Keratinocyte (primary cell): Measurements from ENCODE around the gene APBB2. TPM values are rescaled to one million over a fixed set of nuclear protein-coding genes. Genes with fewer than 3 reads are reported as not detected.

ENCODE experiments used
- DNase-seq: peaks from one replicate; pipeline ENCODE4 v3.0.0-alpha.2; 2011; ENCODE audit warnings: low read depth, missing footprints, low spot score
- FAIRE-seq: peaks from 2 replicates; lab custom pipeline; 2011; peaks lifted over from hg19 to GRCh38; lab: Jason Lieb, UNC
- H2AFZ ChIP-seq: 2 replicates; pipeline ENCODE4 v1.6.0; 2012; ENCODE audit warnings: low read length, control low read depth, inconsistent platforms; ENCODE audit not compliant: control insufficient read depth
- H3K27ac ChIP-seq: 2 replicates; pipeline ENCODE4 v1.5.1; 2011; ENCODE audit warnings: low read length; ENCODE audit not compliant: control insufficient read depth, insufficient read depth
- H3K27me3 ChIP-seq: 3 replicates; pipeline ENCODE4 v1.6.0; 2011; ENCODE audit warnings: low read length; ENCODE audit not compliant: control insufficient read depth, insufficient read depth; ENCODE audit errors: extremely low read depth
- H3K36me3 ChIP-seq, 2 experiments: 2 replicates in 1 of 2; 3 replicates in 1 of 2; pipeline ENCODE4 v1.5.1; 2011; ENCODE audit warnings: low read length in 2 of 2, mild to moderate bottlenecking in 1 of 2; ENCODE audit not compliant: control insufficient read depth in 2 of 2, insufficient read depth in 2 of 2; ENCODE audit errors: extremely low read depth in 1 of 2
- H3K4me1 ChIP-seq: 3 replicates; pipeline ENCODE4 v1.5.1; 2011; ENCODE audit warnings: low read length; ENCODE audit not compliant: control insufficient read depth, insufficient read depth; ENCODE audit errors: extremely low read depth
- H3K4me2 ChIP-seq: 3 replicates; pipeline ENCODE4 v1.6.0; 2011; ENCODE audit warnings: low read depth, low read length; ENCODE audit not compliant: control insufficient read depth, insufficient read depth; ENCODE audit errors: extremely low read depth
- H3K4me3 ChIP-seq, 3 experiments: fragments of 200-600 bp in 1 of 3; sonication (generic) in 1 of 3; 2 replicates in 2 of 3; 3 replicates in 1 of 3; pipeline ENCODE4 v1.5.1; 2011 to 2016; ENCODE audit warnings: low read length in 3 of 3, mild to moderate bottlenecking in 3 of 3, control low read depth in 2 of 3, inconsistent platforms in 1 of 3, low read depth in 1 of 3, mixed read lengths in 1 of 3, mixed run types in 1 of 3, moderate library complexity in 1 of 3; ENCODE audit not compliant: control insufficient read depth in 2 of 3, insufficient read depth in 2 of 3; ENCODE audit errors: extremely low read depth in 1 of 3
- H3K79me2 ChIP-seq: 2 replicates; pipeline ENCODE4 v1.6.0; 2012; ENCODE audit warnings: low read length; ENCODE audit not compliant: control insufficient read depth, insufficient read depth
- H3K9ac ChIP-seq: 3 replicates; pipeline ENCODE4 v1.6.0; 2011; ENCODE audit warnings: low read length; ENCODE audit not compliant: control insufficient read depth, insufficient read depth; ENCODE audit errors: extremely low read depth
- H3K9me1 ChIP-seq: 3 replicates; pipeline ENCODE4 v1.6.0; 2011; ENCODE audit warnings: low read length; ENCODE audit not compliant: control insufficient read depth, insufficient read depth; ENCODE audit errors: extremely low read depth
- H3K9me3 ChIP-seq: 2 replicates; pipeline ENCODE4 v1.5.1; 2012; ENCODE audit warnings: low read depth, low read length; ENCODE audit not compliant: control insufficient read depth
- H4K20me1 ChIP-seq: 3 replicates; pipeline ENCODE4 v1.6.0; 2011; ENCODE audit warnings: low read length; ENCODE audit not compliant: control insufficient read depth, insufficient read depth; ENCODE audit errors: extremely low read depth
- CTCF ChIP-seq, 3 experiments: IDR thresholded peaks in 1 of 3; conservative IDR thresholded peaks in 1 of 3; optimal IDR thresholded peaks in 1 of 3; 2 replicates in 2 of 3; 3 replicates in 1 of 3; pipeline versions ENCODE3 to v1.5.1; 2011; ENCODE audit warnings: low read length in 3 of 3, mild to moderate bottlenecking in 3 of 3, moderate library complexity in 2 of 3, control low read depth in 1 of 3, inconsistent platforms in 1 of 3; ENCODE audit not compliant: insufficient read depth in 2 of 3; ENCODE audit errors: extremely low read depth in 1 of 3
- EZH2 ChIP-seq: IDR thresholded peaks from one replicate; pipeline ENCODE4 v1.6.1; 2012; ENCODE audit warnings: inconsistent platforms, mild to moderate bottlenecking, low read length, moderate library complexity
- dilution Hi-C: fragments of 300-500 bp; cut with MboI; formaldehyde crosslinking; loops from one replicate; pipeline ENCODE4 v1.7.0; 2020; ENCODE audit warnings: low sequenced_read_pairs; ENCODE audit not compliant: extremely low pct_ligation_motif_present
- polyA plus RNA-seq, 5 experiments: library from polyadenylated mRNA; depleted of rRNA in 3 of 5; stranded (reverse) in 3 of 5; stranded (forward) in 1 of 5; unstranded in 1 of 5; fragments of >200 nt; gene quantifications; 1 replicate in 1 of 5; 2 replicates in 3 of 5; 3 replicates in 1 of 5; pipeline versions ENCODE4 v1.2.1 to v1.2.3, GENCODE V29; 2011 to 2012; ENCODE audit warnings: missing spikeins in 2 of 5, low read depth in 1 of 5, low replicate concordance in 1 of 5

The APBB2 gene
- polyA plus RNA-seq, 1 donor (not counting 4 experiments of a cell fraction or from before 2014, with no cell fraction given) = 57.3 TPM

DNA sequence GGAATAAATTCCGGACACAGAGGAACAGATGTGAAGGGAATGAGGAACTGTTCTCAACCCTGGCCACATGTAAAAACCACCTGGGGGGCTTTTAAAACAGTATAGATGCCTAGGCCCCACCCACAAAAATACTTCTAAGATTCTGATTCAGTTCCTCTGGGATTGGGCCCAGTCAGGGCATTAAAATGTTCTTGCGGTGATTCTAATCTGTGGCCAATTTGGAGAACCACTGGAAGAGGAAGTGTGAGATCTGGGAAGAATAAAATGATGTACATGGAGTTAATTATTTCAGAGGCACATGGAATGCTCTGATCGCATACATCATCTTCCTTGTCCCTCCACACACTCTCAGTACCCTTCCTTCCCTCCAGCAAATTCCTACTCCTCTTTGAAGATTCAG lies 192.2 kb downstream of the APBB2 start:
- H3K4me1 ChIP-seq = peaks cover 4% of the 10 kb centered on the region
- H3K79me2 ChIP-seq = peaks cover 12% of the 10 kb centered on the region
- dilution Hi-C loops = no loop called here
- no peak overlapping the region for H3K4me2 ChIP-seq
- no peak overlapping the region for H3K27ac ChIP-seq
- H3K36me3 ChIP-seq = peaks cover 0 to 5% of the 10 kb centered on the region in 2 experiments
- FAIRE-seq = no peak
- H3K9ac ChIP-seq = no peak overlapping the region
- H3K4me3 ChIP-seq = no peak overlapping the region
- no peaks in the 10 kb centered on the region for H4K20me1 ChIP-seq
- peaks cover 10% of the 10 kb centered on the region for H3K9me3 ChIP-seq
- no peaks in the 10 kb centered on the region for H3K9me1 ChIP-seq
- TF ChIP-seq EZH2 (no peak), CTCF (optimal IDR thresholded peaks at IDR 0.05 in 1 of 3, IDR thresholded peaks at IDR 0.05 in 1 of 3, conservative IDR thresholded peaks at IDR 0.05 in 1 of 3; ENCODE audit: extremely low read depth in 1 of 3, insufficient read depth in 2 of 3, low read length in 3 of 3) (no peak)
- H2AFZ ChIP-seq = no peak overlapping the region
- H3K27me3 ChIP-seq = no peaks in the 10 kb centered on the region
- DNase-seq = no peak

GRCh38 chr4:41015016-41015675 lies 199.2 kb downstream of the APBB2 start:
- H2AFZ ChIP-seq = no peak overlapping the region
- no peaks in the 10 kb centered on the region for H3K9me1 ChIP-seq
- dilution Hi-C loops = no loop called here
- peaks cover 4% of the 10 kb centered on the region for H3K4me1 ChIP-seq
- no peaks in the 10 kb centered on the region for H3K27me3 ChIP-seq
- TF ChIP-seq EZH2 (no peak), CTCF (optimal IDR thresholded peaks at IDR 0.05 in 1 of 3, IDR thresholded peaks at IDR 0.05 in 1 of 3, conservative IDR thresholded peaks at IDR 0.05 in 1 of 3; ENCODE audit: extremely low read depth in 1 of 3, insufficient read depth in 2 of 3, low read length in 3 of 3) (no peak)
- no peak overlapping the region for H3K27ac ChIP-seq
- H3K79me2 ChIP-seq = peaks cover 10% of the 10 kb centered on the region
- H3K36me3 ChIP-seq = peaks cover 10 to 11% of the 10 kb centered on the region in 2 experiments
- H4K20me1 ChIP-seq = no peaks in the 10 kb centered on the region
- FAIRE-seq (no peak), DNase-seq (no peak)
- H3K9ac ChIP-seq = no peak overlapping the region
- no peaks in the 10 kb centered on the region for H3K9me3 ChIP-seq
- no peak overlapping the region for H3K4me2 ChIP-seq
- H3K4me3 ChIP-seq = no peak overlapping the region
